Hypothalamus (tissue), 51 donors: ENCODE results near the gene ASTN2.

Experiments used
- DNase-seq, 51 donors: peaks; one replicate each; lab custom pipeline; 2025; lab: John Stamatoyannopoulos, UW

The ASTN2 gene

GRCh38 chr9:116991051-116991450 lies 423.8 kb downstream of the ASTN2 start:
- DNase-seq = no peak

GRCh38 chr9:116990592-116990991 lies 424.3 kb downstream of the ASTN2 start:
- no peak for DNase-seq

- no peak for DNase-seq
Measured at GRCh38 chr9:116987721-116988485, 427.0 kb downstream of the ASTN2 start.

- DNase-seq = peak in 1 of 51 donors; percentile 43
Measured at GRCh38 chr9:116986015-116986414, 428.8 kb downstream of the ASTN2 start.

GRCh38 chr9:116985596-116985995 lies 429.3 kb downstream of the ASTN2 start:
- no peak for DNase-seq

GRCh38 chr9:116984111-116984510 lies 430.7 kb downstream of the ASTN2 start:
- no peak for DNase-seq

- no peak for DNase-seq
Measured at GRCh38 chr9:116980582-116981120, 434.2 kb downstream of the ASTN2 start.

- DNase-seq = no peak
Measured at GRCh38 chr9:116979456-116979855, 435.4 kb downstream of the ASTN2 start.

- DNase-seq = no peak
Measured at GRCh38 chr9:116978155-116978554, 436.7 kb downstream of the ASTN2 start.

GRCh38 chr9:116975126-116975525 lies 439.7 kb downstream of the ASTN2 start:
- no peak for DNase-seq

GRCh38 chr9:116966199-116966598 lies 448.7 kb downstream of the ASTN2 start:
- DNase-seq = no peak

- DNase-seq = no peak
Measured at GRCh38 chr9:116964258-116964657, 450.6 kb downstream of the ASTN2 start.

- DNase-seq = peak in 36 of 51 donors; percentile 3 to 71 (median 26)
Measured at GRCh38 chr9:116959809-116960208, 455.0 kb downstream of the ASTN2 start.

GRCh38 chr9:116958881-116959280 lies 456.0 kb downstream of the ASTN2 start:
- DNase-seq = no peak

GRCh38 chr9:116954731-116955130 lies 460.1 kb downstream of the ASTN2 start:
- DNase-seq = no peak

- DNase-seq = no peak
Measured at GRCh38 chr9:116953271-116953670, 461.6 kb downstream of the ASTN2 start.

- no peak for DNase-seq
Measured at GRCh38 chr9:116952436-116952810, 462.4 kb downstream of the ASTN2 start.

- no peak for DNase-seq
Measured at GRCh38 chr9:116951588-116952435, 463.0 kb downstream of the ASTN2 start.

GRCh38 chr9:116945817-116946216 lies 469.0 kb downstream of the ASTN2 start:
- no peak for DNase-seq

GRCh38 chr9:116944714-116945534 lies 469.9 kb downstream of the ASTN2 start:
- DNase-seq = no peak

- no peak for DNase-seq
Measured at GRCh38 chr9:116943970-116944369, 470.9 kb downstream of the ASTN2 start.
